Activated B cell treated with CpG ODN at 0.5 μM for 24 hours (primary cell): ENCODE results near the gene KIAA1549. TPM values are rescaled to one million over a fixed set of nuclear protein-coding genes. Genes with fewer than 3 reads are reported as not detected.

Experiments
- ATAC-seq: fragments of 200-7000 bp; cut with Tn5 transposase; one replicate; pipeline ENCODE4 v1.10.0; 2021; ENCODE audit warnings: low read depth, mild to moderate bottlenecking, moderate library complexity
- CTCF ChIA-PET: fragments of 350-600 bp; sonication (Branson Sonifier 250); formaldehyde crosslinking; loops from one replicate; lab custom pipeline; 2021; ENCODE audit warnings: antibody characterized with exemption; lab: Charles Lee
- POLR2A ChIA-PET: fragments of 350-600 bp; sonication (Branson Sonifier 250); formaldehyde crosslinking; loops from one replicate; lab custom pipeline; 2021; ENCODE audit warnings: antibody characterized with exemption; lab: Charles Lee
- DNase-seq: peaks from one replicate; pipeline ENCODE4 v3.0.0; 2022
- H3K27ac Mint-ChIP-seq: one replicate; pipeline ENCODE4 v1.8.0; 2020; ENCODE audit warnings: mixed read lengths
- H3K27me3 Mint-ChIP-seq: one replicate; pipeline ENCODE4 v1.8.0; 2021; ENCODE audit warnings: mixed read lengths
- H3K36me3 Mint-ChIP-seq: one replicate; pipeline ENCODE4 v1.8.0; 2021; ENCODE audit warnings: low read depth, mixed read lengths
- H3K4me1 Mint-ChIP-seq: one replicate; pipeline ENCODE4 v1.8.0; 2021; ENCODE audit warnings: mixed read lengths
- H3K4me3 Mint-ChIP-seq: one replicate; pipeline ENCODE4 v1.8.0; 2020; ENCODE audit warnings: mild to moderate bottlenecking, mixed read lengths
- H3K9me3 Mint-ChIP-seq: one replicate; pipeline ENCODE4 v1.8.0; 2020; ENCODE audit warnings: mixed read lengths
- CTCF ChIP-seq: fragments of 200-600 bp; IDR thresholded peaks from one replicate; pipeline ENCODE4 v1.8.0; 2022; ENCODE audit warnings: antibody characterized with exemption, mild to moderate bottlenecking
- intact Hi-C: fragments of 100-400 bp; cut with micrococcal nuclease; formaldehyde crosslinking; loops from one replicate; pipeline ENCODE4 v1.15.1; 2024
- total RNA-seq: library from RNA; stranded (reverse); gene quantifications from 2 replicates; pipeline ENCODE4 v1.2.3, GENCODE V29; 2022

KIAA1549 gene
- total RNA-seq, 1 donor from 2014 or later, result 0.42 TPM

- ChIA-PET CTCF (no interaction called here), POLR2A (no interaction called here)
Measured at GRCh38 chr7:138890499-138891445, 90.4 kb downstream of the KIAA1549 start.

GRCh38 chr7:138889582-138890498, 91.3 kb downstream of the KIAA1549 start:
- Mint-ChIP-seq H3K4me1 (peaks cover 2% of the 10 kb centered on the region), H3K4me3 (no peak overlapping the region), H3K27ac (no peak overlapping the region), H3K9me3 (no peaks in the 10 kb centered on the region), H3K36me3 (no peaks in the 10 kb centered on the region), H3K27me3 (peaks cover 5% of the 10 kb centered on the region)
- ChIA-PET POLR2A (no interaction called here), CTCF (no interaction called here)
- intact Hi-C loops, result loop anchor here (5.0 kb wide), 1 partner anchor 92 kb away; the partner anchor contains the start of gene KIAA1549
- DNase-seq (no peak), ATAC-seq (no peak)
- TF ChIP-seq CTCF, result no peak

More at GRCh38 chr7:138890499-138891445, 90.4 kb downstream of the KIAA1549 start:
- DNase-seq, result no peak
- H3K27ac Mint-ChIP-seq, result no peak overlapping the region
- H3K9me3 Mint-ChIP-seq, result no peaks in the 10 kb centered on the region
- ATAC-seq, result no peak
- TF ChIP-seq CTCF, result no peak
- intact Hi-C loops, result no loop called here
- no peak overlapping the region for H3K4me3 Mint-ChIP-seq
- no peaks in the 10 kb centered on the region for H3K36me3 Mint-ChIP-seq
- peaks cover 2% of the 10 kb centered on the region for H3K4me1 Mint-ChIP-seq
- peaks cover 5% of the 10 kb centered on the region for H3K27me3 Mint-ChIP-seq

GRCh38 chr7:138887872-138888656, 93.1 kb downstream of the KIAA1549 start:
- Mint-ChIP-seq H3K36me3 (no peaks in the 10 kb centered on the region), H3K4me1 (peaks cover 2% of the 10 kb centered on the region), H3K27ac (no peak overlapping the region), H3K27me3 (peaks cover 3% of the 10 kb centered on the region), H3K9me3 (no peaks in the 10 kb centered on the region), H3K4me3 (no peak overlapping the region)
- no peak for TF ChIP-seq CTCF
- intact Hi-C loops, result loop anchor here (2.0 to 5.0 kb wide), 2 partner anchors 94 to 239 kb away; partner anchors contain the start of gene KIAA1549
- DNase-seq (no peak), ATAC-seq (no peak)
- CTCF ChIA-PET, result no interaction called here
- POLR2A ChIA-PET, result no interaction called here

GRCh38 chr7:138887085-138887710, 94.0 kb downstream of the KIAA1549 start:
- no peaks in the 10 kb centered on the region for H3K36me3 Mint-ChIP-seq
- no peak overlapping the region for H3K4me3 Mint-ChIP-seq
- H3K9me3 Mint-ChIP-seq, result no peaks in the 10 kb centered on the region
- peaks cover 3% of the 10 kb centered on the region for H3K27me3 Mint-ChIP-seq
- no peak for ATAC-seq
- no peak for TF ChIP-seq CTCF
- ChIA-PET POLR2A (no interaction called here), CTCF (interaction anchor here (1.1 to 1.7 kb wide), 3 partner anchors 7 to 94 kb away, joined by 4 to 6 read pairs (median 6); partner anchors contain the start of gene KIAA1549)
- intact Hi-C loops, result loop anchor here (2.0 to 5.0 kb wide), 2 partner anchors 95 to 240 kb away; partner anchors contain the start of gene KIAA1549
- no peak for DNase-seq
- peaks cover 2% of the 10 kb centered on the region for H3K4me1 Mint-ChIP-seq
- H3K27ac Mint-ChIP-seq, result no peak overlapping the region
